ENCODE results near the gene RBKS. TPM values are rescaled to one million over a fixed set of nuclear protein-coding genes. Genes with fewer than 3 reads are reported as not detected.

Gene RBKS
- total RNA-seq (2022) (2.3 and 3.3 TPM in 2 replicates), Bru-seq, nascent RNA (percentile 47 among the genes with signal in this experiment), BruChase-seq, experiment 1, labeled RNA remaining after a 6-hour chase (percentile 33 among the genes with signal in this experiment), BruChase-seq, experiment 2, labeled RNA remaining after a 2-hour chase (percentile 31 among the genes with signal in this experiment)
- long read RNA-seq, transcript RBKS-201 (8 exons, 1,973 nt) = major isoform, 7 of 10 reads
- long read RNA-seq, partial matches to known transcripts = 0 of 10 reads
- long read RNA-seq, other reads (novel, unspliced or antisense) = 3 of 10 reads

DNA sequence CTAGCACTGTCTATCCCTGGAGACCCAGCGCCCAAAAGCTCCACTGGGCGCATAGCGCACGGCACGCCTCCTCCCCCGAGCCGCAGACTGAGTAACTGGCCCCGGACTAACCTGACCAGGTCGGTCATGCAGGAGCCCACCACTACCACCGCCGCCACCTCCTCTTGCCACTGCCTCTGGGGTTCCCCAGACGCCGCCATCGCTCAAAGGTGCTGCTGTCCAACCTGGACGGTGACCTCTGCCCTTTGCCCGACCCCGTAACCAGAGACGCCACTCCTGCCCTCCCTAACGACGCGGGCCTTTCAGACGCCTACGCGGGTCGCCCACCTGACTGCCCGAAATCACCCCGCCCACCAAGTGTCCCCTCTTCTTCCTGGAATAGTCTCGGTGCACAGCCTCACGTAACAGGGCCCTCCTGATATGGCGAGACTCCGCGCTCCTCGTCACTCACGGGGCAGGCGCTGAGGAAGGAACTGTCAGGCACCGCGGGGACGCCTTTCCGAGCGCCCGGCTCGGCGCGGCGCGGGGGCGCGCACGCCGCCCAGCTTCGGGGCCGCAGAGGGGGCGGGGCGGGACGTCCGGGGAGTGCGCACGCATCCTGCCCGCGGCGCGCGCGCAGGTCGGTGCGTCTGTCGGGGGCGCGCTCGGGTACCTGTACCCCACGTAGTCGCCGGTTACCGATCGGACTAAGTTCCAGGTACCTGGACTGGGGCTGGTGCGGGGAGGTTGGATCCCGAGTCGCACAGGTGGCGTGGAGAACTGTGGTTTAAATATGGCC is at the start of gene RBKS, which contains the start of gene BABAM2:
Gene RBKS, minus strand, starts transcription at position 242 of the 778 bp plus-strand sequence. Its CDS starts 42 bp downstream, at position 200.
Gene BABAM2, plus strand, starts transcription at position 584 of the 778 bp plus-strand sequence. CDS start 3,828 bp downstream, outside the sequence.
- intact Hi-C loops (cut with micrococcal nuclease; ENCODE audit: unreplicated experiment) = no loop called here
- no TSS peak for BruUV-seq (replicated peaks)
- Mint-ChIP-seq H3K4me1 (ENCODE audit: low read depth, unreplicated experiment) (peaks cover 22% of the 10 kb centered on the region), H3K27me3 (ENCODE audit: unreplicated experiment) (no peaks in the 10 kb centered on the region), H3K4me3 (ENCODE audit: low read depth, unreplicated experiment) (peak within 1 kb of the TSS; percentile 98), H3K27ac (ENCODE audit: unreplicated experiment) (peak within 1 kb of the TSS; percentile 97), H3K9me3 (ENCODE audit: low read depth, unreplicated experiment) (no peaks in the 10 kb centered on the region), H3K36me3 (ENCODE audit: insufficient read depth, unreplicated experiment) (peaks cover 26% of the 10 kb centered on the region)
- TF ChIP-seq, protein P1, sequence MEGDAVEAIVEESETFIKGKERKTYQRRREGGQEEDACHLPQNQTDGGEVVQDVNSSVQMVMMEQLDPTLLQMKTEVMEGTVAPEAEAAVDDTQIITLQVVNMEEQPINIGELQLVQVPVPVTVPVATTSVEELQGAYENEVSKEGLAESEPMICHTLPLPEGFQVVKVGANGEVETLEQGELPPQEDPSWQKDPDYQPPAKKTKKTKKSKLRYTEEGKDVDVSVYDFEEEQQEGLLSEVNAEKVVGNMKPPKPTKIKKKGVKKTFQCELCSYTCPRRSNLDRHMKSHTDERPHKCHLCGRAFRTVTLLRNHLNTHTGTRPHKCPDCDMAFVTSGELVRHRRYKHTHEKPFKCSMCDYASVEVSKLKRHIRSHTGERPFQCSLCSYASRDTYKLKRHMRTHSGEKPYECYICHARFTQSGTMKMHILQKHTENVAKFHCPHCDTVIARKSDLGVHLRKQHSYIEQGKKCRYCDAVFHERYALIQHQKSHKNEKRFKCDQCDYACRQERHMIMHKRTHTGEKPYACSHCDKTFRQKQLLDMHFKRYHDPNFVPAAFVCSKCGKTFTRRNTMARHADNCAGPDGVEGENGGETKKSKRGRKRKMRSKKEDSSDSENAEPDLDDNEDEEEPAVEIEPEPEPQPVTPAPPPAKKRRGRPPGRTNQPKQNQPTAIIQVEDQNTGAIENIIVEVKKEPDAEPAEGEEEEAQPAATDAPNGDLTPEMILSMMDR (IDR thresholded peaks at IDR 0.05; ENCODE audit: unreplicated experiment) = no peak
- peak; percentile 92 for DNase-seq
- CTCF ChIA-PET = interaction anchor here (0.6 kb wide), 1 partner anchor 219 kb away, joined by 4 read pairs; no protein-coding TSS in a partner anchor

- DNase-seq = no peak
- no TSS peak for BruUV-seq (replicated peaks)
- Mint-ChIP-seq H3K9me3 (ENCODE audit: low read depth, unreplicated experiment) (no peaks in the 10 kb centered on the region), H3K27ac (ENCODE audit: unreplicated experiment) (no peak overlapping the region), H3K4me1 (ENCODE audit: low read depth, unreplicated experiment) (peaks cover 48% of the 10 kb centered on the region), H3K4me3 (ENCODE audit: low read depth, unreplicated experiment) (no peak overlapping the region), H3K36me3 (ENCODE audit: insufficient read depth, unreplicated experiment) (peaks cover 3% of the 10 kb centered on the region), H3K27me3 (ENCODE audit: unreplicated experiment) (no peaks in the 10 kb centered on the region)
- CTCF ChIA-PET = no interaction called here
- intact Hi-C loops (cut with micrococcal nuclease; ENCODE audit: unreplicated experiment) = no loop called here
- TF ChIP-seq, protein P1 (IDR thresholded peaks at IDR 0.05; ENCODE audit: unreplicated experiment) = no peak
Observed at GRCh38 chr2:27935026-27935425, 44.8 kb upstream of the RBKS start.

- no peak overlapping the region for H3K4me3 Mint-ChIP-seq (ENCODE audit: low read depth, unreplicated experiment)
- H3K27me3 Mint-ChIP-seq (ENCODE audit: unreplicated experiment) = no peaks in the 10 kb centered on the region
- TF ChIP-seq, protein P1 (IDR thresholded peaks at IDR 0.05; ENCODE audit: unreplicated experiment) = no peak
- H3K27ac Mint-ChIP-seq (ENCODE audit: unreplicated experiment) = peak overlapping the region; percentile 62
- peaks cover 42% of the 10 kb centered on the region for H3K4me1 Mint-ChIP-seq (ENCODE audit: low read depth, unreplicated experiment)
- intact Hi-C loops (cut with micrococcal nuclease; ENCODE audit: unreplicated experiment) = loop anchor here (5.0 kb wide), 1 partner anchor 465 kb away; no protein-coding TSS in a partner anchor
- H3K9me3 Mint-ChIP-seq (ENCODE audit: low read depth, unreplicated experiment) = no peaks in the 10 kb centered on the region
- CTCF ChIA-PET = interaction anchor here (1.5 to 2.2 kb wide), 2 partner anchors 13 to 179 kb away, joined by 5 to 9 read pairs; no protein-coding TSS in a partner anchor
- BruUV-seq (replicated peaks) = no TSS peak
- peaks cover 3% of the 10 kb centered on the region for H3K36me3 Mint-ChIP-seq (ENCODE audit: insufficient read depth, unreplicated experiment)
- DNase-seq = no peak
Observed at GRCh38 chr2:27932396-27932795, 42.2 kb upstream of the RBKS start.

DNA sequence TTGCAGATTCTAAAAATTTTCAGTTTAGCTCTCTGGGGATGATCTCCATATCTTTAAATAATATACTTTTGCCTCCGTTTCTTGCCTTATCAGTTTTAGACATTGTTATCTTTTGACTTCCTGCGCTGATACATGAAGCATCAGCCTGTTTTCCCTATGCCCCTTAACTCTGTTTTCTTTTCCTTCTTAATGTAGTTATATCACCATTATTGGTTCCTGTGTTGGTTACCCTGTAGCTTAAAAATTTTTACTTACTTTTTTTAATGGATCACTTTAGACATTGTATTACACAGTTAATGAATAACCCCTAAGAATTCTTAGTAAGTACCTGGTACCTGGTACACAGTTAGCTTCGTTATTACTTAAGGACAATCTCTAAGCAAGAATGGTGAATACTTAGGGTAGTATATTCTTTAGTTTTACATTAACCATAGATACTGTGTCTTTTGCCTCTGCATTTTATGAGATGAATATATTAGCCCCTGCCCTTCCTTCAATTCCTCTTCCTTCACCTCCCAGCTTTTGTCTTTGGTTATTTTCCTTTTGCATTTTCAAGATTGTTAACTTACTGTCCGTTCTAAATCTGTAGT is 41.3 kb upstream of the RBKS start:
- Mint-ChIP-seq H3K4me1 (ENCODE audit: low read depth, unreplicated experiment) (peaks cover 42% of the 10 kb centered on the region), H3K4me3 (ENCODE audit: low read depth, unreplicated experiment) (peak overlapping the region; percentile 28), H3K27me3 (ENCODE audit: unreplicated experiment) (no peaks in the 10 kb centered on the region), H3K36me3 (ENCODE audit: insufficient read depth, unreplicated experiment) (peaks cover 3% of the 10 kb centered on the region), H3K9me3 (ENCODE audit: low read depth, unreplicated experiment) (no peaks in the 10 kb centered on the region), H3K27ac (ENCODE audit: unreplicated experiment) (peak overlapping the region; percentile 62)
- intact Hi-C loops (cut with micrococcal nuclease; ENCODE audit: unreplicated experiment) = loop anchor here (5.0 kb wide), 1 partner anchor 466 kb away; no protein-coding TSS in a partner anchor
- TF ChIP-seq, protein P1 (IDR thresholded peaks at IDR 0.05; ENCODE audit: unreplicated experiment) = no peak
- no TSS peak for BruUV-seq (replicated peaks)
- no peak for DNase-seq
- CTCF ChIA-PET = interaction anchor here (0.6 to 2.2 kb wide), 4 partner anchors 11 to 299 kb away, joined by 3 to 9 read pairs (median 4); no protein-coding TSS in a partner anchor
